Measurements from ENCODE around the gene HACE1.
"Not testable (repeated sequence)": the region's sequence is repeated elsewhere in the genome, so short reads cannot be mapped to it uniquely, and the experiment has no call there.

HACE1 gene

GRCh38 chr6:104784884-104785283, 74.8 kb downstream of the HACE1 start:
- H3K36me3 ChIP-seq (ENCODE audit: control insufficient read depth, insufficient read depth, low read length, severe bottlenecking) = no peaks in the 10 kb centered on the region
- no peaks in the 10 kb centered on the region for H3K27me3 ChIP-seq (replicated peaks; ENCODE audit: control insufficient read depth, insufficient read depth, low read length)
- H3K9ac ChIP-seq (ENCODE audit: low read length) = no peak overlapping the region
- H3K4me1 ChIP-seq (ENCODE audit: control insufficient read depth, insufficient read depth, low read length) = peaks cover 29% of the 10 kb centered on the region
- DNase-seq (ENCODE audit: low read depth) = peak; percentile 60
- H3K9me3 ChIP-seq (ENCODE audit: control insufficient read depth, low read length) = no peaks in the 10 kb centered on the region
- no peak overlapping the region for H3K4me3 ChIP-seq (ENCODE audit: low read length)

DNA sequence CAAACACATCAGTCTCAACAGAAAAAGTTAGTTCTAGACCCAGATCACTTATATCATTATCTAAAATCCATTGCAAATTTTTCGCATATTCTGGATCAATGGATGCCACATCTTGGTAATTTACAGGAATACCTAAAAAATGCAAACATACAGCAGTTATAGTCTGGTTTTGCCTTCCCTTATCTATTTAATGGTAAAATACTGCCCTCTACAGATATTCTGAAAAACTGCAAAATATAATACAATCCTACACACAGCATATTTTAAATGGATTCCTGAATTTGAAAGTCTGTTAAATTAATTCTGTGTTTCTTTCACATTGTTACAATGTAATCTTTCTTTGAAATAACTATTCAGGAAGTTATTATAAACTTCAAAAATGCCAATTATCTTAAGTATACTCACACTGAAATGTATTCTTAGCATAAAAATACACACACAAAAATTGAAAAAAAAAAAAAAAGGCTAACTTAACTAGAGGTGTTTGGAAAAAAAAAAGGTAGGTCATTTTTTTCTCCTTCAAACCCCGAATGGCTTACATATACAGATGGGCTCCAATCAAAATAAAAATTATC, 88.4 kb downstream of the HACE1 start:
- peak overlapping the region; percentile 18 for H3K9ac ChIP-seq (ENCODE audit: low read length)
- H3K36me3 ChIP-seq (ENCODE audit: control insufficient read depth, insufficient read depth, low read length, severe bottlenecking) = peaks cover 10% of the 10 kb centered on the region
- peaks cover 4% of the 10 kb centered on the region for H3K4me1 ChIP-seq (ENCODE audit: control insufficient read depth, insufficient read depth, low read length)
- no peak overlapping the region for H3K4me3 ChIP-seq (ENCODE audit: low read length)
- no peaks in the 10 kb centered on the region for H3K9me3 ChIP-seq (ENCODE audit: control insufficient read depth, low read length)
- DNase-seq (ENCODE audit: low read depth) = peak; percentile 74
- H3K27me3 ChIP-seq (replicated peaks; ENCODE audit: control insufficient read depth, insufficient read depth, low read length) = no peaks in the 10 kb centered on the region

DNA sequence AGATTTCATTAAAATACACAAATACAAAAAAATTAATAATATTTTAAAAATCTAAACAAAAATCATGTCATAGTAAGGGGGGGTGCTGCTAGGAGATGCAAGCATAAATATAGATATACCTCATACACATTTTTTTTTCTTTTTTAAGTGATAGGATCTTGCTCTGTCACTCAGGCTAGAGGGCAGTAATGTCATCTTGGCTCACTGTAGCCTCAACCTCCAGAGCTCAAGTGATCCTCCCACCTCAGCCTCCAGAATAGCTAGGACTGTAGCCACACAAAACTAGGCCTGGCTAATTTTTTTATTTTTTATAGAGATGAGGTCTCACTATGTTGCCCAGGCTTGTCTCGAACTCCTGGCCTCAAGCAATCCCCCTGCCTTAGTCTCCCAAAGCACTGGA, 90.8 kb downstream of the HACE1 start:
- Histone ChIP-seq H3K4me1 (ENCODE audit: control insufficient read depth, insufficient read depth, low read length) (peaks cover 4% of the 10 kb centered on the region), H3K36me3 (ENCODE audit: control insufficient read depth, insufficient read depth, low read length, severe bottlenecking) (peaks cover 12% of the 10 kb centered on the region), H3K9ac (ENCODE audit: low read length) (no peak overlapping the region), H3K27me3 (replicated peaks; ENCODE audit: control insufficient read depth, insufficient read depth, low read length) (no peaks in the 10 kb centered on the region), H3K9me3 (ENCODE audit: control insufficient read depth, low read length) (no peaks in the 10 kb centered on the region), H3K4me3 (ENCODE audit: low read length) (no peak overlapping the region)
- DNase-seq (ENCODE audit: low read depth) = no peak

DNA sequence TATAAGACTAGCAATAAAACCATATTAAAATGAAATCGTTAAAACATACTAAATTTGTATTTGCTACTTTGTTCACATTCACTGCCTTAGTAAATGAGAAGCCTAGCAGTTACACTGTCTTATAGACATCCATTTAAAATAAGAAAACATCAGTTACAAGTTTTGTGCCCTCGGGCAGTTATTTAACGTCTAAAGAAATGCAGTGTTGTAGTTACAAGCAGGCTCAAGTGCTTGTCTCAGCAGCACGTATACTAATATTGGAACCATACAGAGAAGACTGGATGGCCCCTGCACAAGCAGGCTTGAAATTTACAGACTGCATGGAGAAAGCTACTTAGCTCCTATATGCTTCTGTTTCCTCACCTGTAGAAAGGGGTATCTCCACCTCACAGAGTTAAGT, 93.1 kb downstream of the HACE1 start:
- no peaks in the 10 kb centered on the region for H3K27me3 ChIP-seq (replicated peaks; ENCODE audit: control insufficient read depth, insufficient read depth, low read length)
- no peaks in the 10 kb centered on the region for H3K9me3 ChIP-seq (ENCODE audit: control insufficient read depth, low read length)
- H3K9ac ChIP-seq (ENCODE audit: low read length) = no peak overlapping the region
- H3K36me3 ChIP-seq (ENCODE audit: control insufficient read depth, insufficient read depth, low read length, severe bottlenecking) = peaks cover 12% of the 10 kb centered on the region
- no peak for DNase-seq (ENCODE audit: low read depth)
- no peaks in the 10 kb centered on the region for H3K4me1 ChIP-seq (ENCODE audit: control insufficient read depth, insufficient read depth, low read length)
- no peak overlapping the region for H3K4me3 ChIP-seq (ENCODE audit: low read length)

DNA sequence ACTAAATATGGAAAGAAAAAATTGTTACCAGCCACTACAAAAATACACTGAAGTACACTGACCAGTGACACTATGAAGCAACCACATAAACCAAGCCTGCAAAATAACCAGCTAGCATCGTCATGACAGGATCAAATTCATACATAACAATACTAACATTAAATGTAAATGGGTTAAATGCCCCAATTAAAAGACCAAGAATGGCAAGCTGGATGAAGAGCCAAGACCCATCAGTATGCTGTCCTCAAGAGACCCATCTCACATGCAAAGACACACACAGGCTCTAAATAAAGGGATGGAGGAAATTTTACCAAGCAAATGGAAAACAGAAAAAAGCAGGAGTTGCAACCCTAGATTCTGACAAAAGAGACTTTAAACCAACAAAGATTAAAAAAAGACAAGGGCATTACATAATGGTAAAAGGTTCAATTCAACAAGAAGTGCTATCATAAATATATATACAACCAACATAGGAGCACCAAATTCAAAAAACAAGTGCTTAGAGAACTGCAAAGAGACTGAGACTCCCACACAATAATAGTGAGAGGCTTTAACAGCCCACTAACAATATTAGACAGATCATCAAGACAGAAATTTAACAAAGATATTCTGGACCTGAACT, 104.8 kb downstream of the HACE1 start:
- peak overlapping the region; percentile 37 for H3K4me3 ChIP-seq (ENCODE audit: low read length)
- peaks cover 24% of the 10 kb centered on the region for H3K9me3 ChIP-seq (ENCODE audit: control insufficient read depth, low read length)
- peaks cover 6% of the 10 kb centered on the region for H3K36me3 ChIP-seq (ENCODE audit: control insufficient read depth, insufficient read depth, low read length, severe bottlenecking)
- H3K27me3 ChIP-seq (replicated peaks; ENCODE audit: control insufficient read depth, insufficient read depth, low read length) = no peaks in the 10 kb centered on the region
- H3K9ac ChIP-seq (ENCODE audit: low read length) = no peak overlapping the region
- DNase-seq (ENCODE audit: low read depth) = no peak
- no peaks in the 10 kb centered on the region for H3K4me1 ChIP-seq (ENCODE audit: control insufficient read depth, insufficient read depth, low read length)

DNA sequence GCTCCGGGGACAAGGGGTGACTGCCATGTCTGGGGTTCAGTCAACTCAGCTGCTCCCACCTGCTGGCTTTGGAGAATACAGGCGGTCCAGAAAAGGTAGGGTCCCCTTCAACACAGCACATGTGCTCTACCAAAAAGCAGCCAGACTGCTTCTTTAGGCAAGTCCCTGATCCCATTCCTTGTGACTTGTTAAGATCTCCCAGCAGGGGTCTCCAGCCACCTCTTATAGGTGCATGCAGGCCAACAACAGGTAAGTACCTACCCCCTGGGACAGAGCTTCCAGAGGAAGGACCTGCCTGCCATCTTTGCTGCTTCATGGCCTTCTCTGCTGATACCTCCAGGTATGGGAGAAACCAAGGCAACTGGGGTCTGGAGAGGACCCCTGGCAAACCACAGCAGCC, 106.5 kb downstream of the HACE1 start:
- H3K4me3 ChIP-seq (ENCODE audit: low read length) = no peak overlapping the region
- no peaks in the 10 kb centered on the region for H3K4me1 ChIP-seq (ENCODE audit: control insufficient read depth, insufficient read depth, low read length)
- no peak overlapping the region for H3K9ac ChIP-seq (ENCODE audit: low read length)
- peaks cover 24% of the 10 kb centered on the region for H3K9me3 ChIP-seq (ENCODE audit: control insufficient read depth, low read length)
- no peak for DNase-seq (ENCODE audit: low read depth)
- H3K36me3 ChIP-seq (ENCODE audit: control insufficient read depth, insufficient read depth, low read length, severe bottlenecking) = peaks cover 6% of the 10 kb centered on the region
- H3K27me3 ChIP-seq (replicated peaks; ENCODE audit: control insufficient read depth, insufficient read depth, low read length) = no peaks in the 10 kb centered on the region

- H3K36me3 ChIP-seq (ENCODE audit: control insufficient read depth, insufficient read depth, low read length, severe bottlenecking) = peaks cover 16% of the 10 kb centered on the region
- no peaks in the 10 kb centered on the region for H3K4me1 ChIP-seq (ENCODE audit: control insufficient read depth, insufficient read depth, low read length)
- no peaks in the 10 kb centered on the region for H3K27me3 ChIP-seq (replicated peaks; ENCODE audit: control insufficient read depth, insufficient read depth, low read length)
- peaks cover 18% of the 10 kb centered on the region for H3K9me3 ChIP-seq (ENCODE audit: control insufficient read depth, low read length)
- no peak for DNase-seq (ENCODE audit: low read depth)
- H3K4me3 ChIP-seq (ENCODE audit: low read length) = no peak overlapping the region
- H3K9ac ChIP-seq (ENCODE audit: low read length) = no peak overlapping the region
Measured at GRCh38 chr6:104750449-104750848, 109.3 kb downstream of the HACE1 start.

- not testable (repeated sequence) for H3K9ac ChIP-seq (ENCODE audit: low read length)
Measured at GRCh38 chr6:104739124-104739523, 120.6 kb downstream of the HACE1 start.

GRCh38 chr6:104737567-104737966, 122.2 kb downstream of the HACE1 start:
- H3K9me3 ChIP-seq (ENCODE audit: control insufficient read depth, low read length); DNase-seq (ENCODE audit: low read depth); H3K4me1 ChIP-seq (ENCODE audit: control insufficient read depth, insufficient read depth, low read length); H3K36me3 ChIP-seq (ENCODE audit: control insufficient read depth, insufficient read depth, low read length, severe bottlenecking); H3K27me3 ChIP-seq (replicated peaks; ENCODE audit: control insufficient read depth, insufficient read depth, low read length); H3K4me3 ChIP-seq (ENCODE audit: low read length); H3K9ac ChIP-seq (ENCODE audit: low read length): not testable (repeated sequence)

More at GRCh38 chr6:104739124-104739523, 120.6 kb downstream of the HACE1 start:
- not testable (repeated sequence) for DNase-seq (ENCODE audit: low read depth); H3K9me3 ChIP-seq (ENCODE audit: control insufficient read depth, low read length); H3K36me3 ChIP-seq (ENCODE audit: control insufficient read depth, insufficient read depth, low read length, severe bottlenecking); H3K27me3 ChIP-seq (replicated peaks; ENCODE audit: control insufficient read depth, insufficient read depth, low read length); H3K4me1 ChIP-seq (ENCODE audit: control insufficient read depth, insufficient read depth, low read length); H3K4me3 ChIP-seq (ENCODE audit: low read length)

DNA sequence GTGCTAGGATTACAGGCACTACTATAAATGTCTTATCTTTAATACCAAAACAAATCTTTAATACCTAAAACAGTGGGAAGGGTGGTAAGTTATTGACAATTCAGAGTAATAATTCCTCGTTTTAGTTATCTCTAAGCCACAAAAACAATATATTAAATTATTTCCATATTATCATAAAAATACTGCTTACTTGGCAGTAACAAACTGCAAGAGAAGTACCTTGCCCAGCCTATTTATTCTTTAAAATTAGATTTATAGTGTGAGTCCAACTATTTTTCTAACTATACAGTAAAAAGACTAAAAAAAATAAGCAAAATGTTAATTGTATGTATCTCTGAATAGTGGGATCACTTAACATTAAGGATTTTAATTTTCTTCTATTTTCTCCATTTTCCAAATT, 123.2 kb downstream of the HACE1 start:
- Histone ChIP-seq H3K9ac (ENCODE audit: low read length) (no peak overlapping the region), H3K9me3 (ENCODE audit: control insufficient read depth, low read length) (no peaks in the 10 kb centered on the region), H3K4me1 (ENCODE audit: control insufficient read depth, insufficient read depth, low read length) (no peaks in the 10 kb centered on the region), H3K27me3 (replicated peaks; ENCODE audit: control insufficient read depth, insufficient read depth, low read length) (no peaks in the 10 kb centered on the region), H3K36me3 (ENCODE audit: control insufficient read depth, insufficient read depth, low read length, severe bottlenecking) (no peaks in the 10 kb centered on the region), H3K4me3 (ENCODE audit: low read length) (no peak overlapping the region)
- no peak for DNase-seq (ENCODE audit: low read depth)

- Histone ChIP-seq H3K36me3 (ENCODE audit: control insufficient read depth, insufficient read depth, low read length, severe bottlenecking) (no peaks in the 10 kb centered on the region), H3K9ac (ENCODE audit: low read length) (no peak overlapping the region), H3K4me1 (ENCODE audit: control insufficient read depth, insufficient read depth, low read length) (no peaks in the 10 kb centered on the region), H3K9me3 (ENCODE audit: control insufficient read depth, low read length) (no peaks in the 10 kb centered on the region), H3K4me3 (ENCODE audit: low read length) (no peak overlapping the region), H3K27me3 (replicated peaks; ENCODE audit: control insufficient read depth, insufficient read depth, low read length) (no peaks in the 10 kb centered on the region)
- no peak for DNase-seq (ENCODE audit: low read depth)
Measured at GRCh38 chr6:104730450-104730849, 129.3 kb downstream of the HACE1 start.

DNA sequence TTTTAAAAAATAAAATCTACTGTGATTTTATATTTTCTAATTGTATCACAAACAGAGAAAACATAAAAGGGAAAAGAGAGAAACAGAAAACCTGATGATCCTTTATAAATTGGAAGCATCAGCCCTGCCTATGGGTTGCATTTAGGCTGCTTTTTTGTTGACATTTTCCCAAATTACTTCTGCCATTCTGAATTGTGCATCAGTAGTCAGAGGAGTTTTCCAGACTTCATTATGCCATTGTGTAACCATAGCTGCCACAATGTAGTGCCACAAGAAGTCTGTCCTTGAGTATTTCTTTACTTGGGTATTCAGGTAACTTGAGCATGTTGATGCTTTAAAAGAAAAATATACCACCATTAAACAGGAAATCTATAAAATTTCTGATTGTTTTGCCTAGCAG, 130.3 kb downstream of the HACE1 start:
- no peak for DNase-seq (ENCODE audit: low read depth)
- Histone ChIP-seq H3K36me3 (ENCODE audit: control insufficient read depth, insufficient read depth, low read length, severe bottlenecking) (no peaks in the 10 kb centered on the region), H3K9me3 (ENCODE audit: control insufficient read depth, low read length) (no peaks in the 10 kb centered on the region), H3K4me1 (ENCODE audit: control insufficient read depth, insufficient read depth, low read length) (no peaks in the 10 kb centered on the region), H3K27me3 (replicated peaks; ENCODE audit: control insufficient read depth, insufficient read depth, low read length) (no peaks in the 10 kb centered on the region), H3K4me3 (ENCODE audit: low read length) (no peak overlapping the region), H3K9ac (ENCODE audit: low read length) (no peak overlapping the region)

All from adipocyte (in vitro differentiated cells).